HG02678 (cell line): ENCODE data around the gene ZSCAN10.
A peak's percentile ranks its signal among the peaks of the same experiment; 100 is the strongest.
"Not testable (repeated sequence)": the region's sequence is repeated elsewhere in the genome, so short reads cannot be mapped to it uniquely, and the experiment has no call there.

Experiments
- ATAC-seq: cut with Tn5 transposase; IDR thresholded peaks from one replicate; pipeline ENCODE4 v1.9.1; 2021; ENCODE audit warnings: mild to moderate bottlenecking, moderate library complexity; ENCODE audit not compliant: unreplicated experiment

ZSCAN10 gene

GRCh38 chr16:3086596-3087242 lies 12.4 kb downstream of the ZSCAN10 start:
- no peak for ATAC-seq

- no peak for ATAC-seq
Measured at GRCh38 chr16:3085868-3086595, 13.1 kb downstream of the ZSCAN10 start.

GRCh38 chr16:3084969-3085670 lies 14.0 kb downstream of the ZSCAN10 start:
- no peak for ATAC-seq

GRCh38 chr16:3084491-3084890 lies 14.6 kb downstream of the ZSCAN10 start:
- ATAC-seq, result no peak

- ATAC-seq, result not testable (repeated sequence)
Measured at GRCh38 chr16:3083408-3083807, 15.7 kb downstream of the ZSCAN10 start.

GRCh38 chr16:3081957-3082356 lies 17.1 kb downstream of the ZSCAN10 start:
- ATAC-seq, result not testable (repeated sequence)

GRCh38 chr16:3080024-3080423 lies 19.1 kb downstream of the ZSCAN10 start:
- ATAC-seq, result no peak

- no peak for ATAC-seq
Measured at GRCh38 chr16:3076577-3076976, 22.5 kb downstream of the ZSCAN10 start.

- not testable (repeated sequence) for ATAC-seq
Measured at GRCh38 chr16:3075946-3076345, 23.1 kb downstream of the ZSCAN10 start.

- ATAC-seq, result no peak
Measured at GRCh38 chr16:3075523-3075915, 23.6 kb downstream of the ZSCAN10 start.

- peak; percentile 87 for ATAC-seq
Measured at GRCh38 chr16:3074860-3075522, 24.1 kb downstream of the ZSCAN10 start.

GRCh38 chr16:3073448-3073847 lies 25.6 kb downstream of the ZSCAN10 start:
- ATAC-seq, result no peak

GRCh38 chr16:3072576-3073263 lies 26.4 kb downstream of the ZSCAN10 start:
- not testable (repeated sequence) for ATAC-seq

- not testable (repeated sequence) for ATAC-seq
Measured at GRCh38 chr16:3072148-3072547, 26.9 kb downstream of the ZSCAN10 start.

GRCh38 chr16:3071655-3072054 lies 27.4 kb downstream of the ZSCAN10 start:
- no peak for ATAC-seq

- ATAC-seq, result no peak
Measured at GRCh38 chr16:3070608-3071111, 28.4 kb downstream of the ZSCAN10 start.

- not testable (repeated sequence) for ATAC-seq
Measured at GRCh38 chr16:3069146-3069545, 29.9 kb downstream of the ZSCAN10 start.

- no peak for ATAC-seq
Measured at GRCh38 chr16:3068487-3068886, 30.6 kb downstream of the ZSCAN10 start.

- ATAC-seq, result no peak
Measured at GRCh38 chr16:3066440-3066748, 32.7 kb downstream of the ZSCAN10 start.

GRCh38 chr16:3065742-3066439 lies 33.2 kb downstream of the ZSCAN10 start:
- no peak for ATAC-seq
